A549 (cell line): ENCODE results near the gene ANXA5. TPM values are rescaled to one million over a fixed set of nuclear protein-coding genes. Genes with fewer than 3 reads are reported as not detected.

Source experiments
- ATAC-seq, 2 experiments: fragments of 200-7000 bp in 1 of 2; fragments of >200 bp in 1 of 2; cut with Nextera tagmentation in 1 of 2; cut with Tn5 transposase in 1 of 2; 3 replicates each; pipeline versions ENCODE4 v1.8.0 to v1.9.1; 2018 to 2020; ENCODE audit warnings: mild to moderate bottlenecking in 1 of 2, moderate library complexity in 1 of 2
- CTCF ChIA-PET: fragments of 300-600 bp; sonication (Branson Sonifier 250); formaldehyde crosslinking; extraction: SDS; loops from one replicate; lab custom pipeline; 2021; ENCODE audit warnings: antibody characterized with exemption, inconsistent platforms; lab: Yijun Ruan, JAX
- POLR2A ChIA-PET: fragments of 350-600 bp; formaldehyde crosslinking; extraction: SDS; loops from one replicate; lab custom pipeline; 2021; ENCODE audit warnings: antibody characterized with exemption, inconsistent platforms; lab: Yijun Ruan, JAX
- DNase-seq, 2 experiments: peaks; one replicate each; pipeline versions ENCODE4 v3.0.0 to v3.0.0-alpha.2; 2011 to 2016; ENCODE audit warnings: low read depth in 1 of 2, low spot score in 1 of 2
- FAIRE-seq: peaks from 2 replicates; lab custom pipeline; 2011; peaks lifted over from hg19 to GRCh38; lab: Jason Lieb, UNC
- H3K27ac ChIP-seq, 2 experiments: fragments of >200 bp; sonication (Bioruptor Twin); formaldehyde crosslinking; 3 replicates each; pipeline ENCODE4 v1.5.1; 2016 to 2017
- H3K4me1 ChIP-seq: fragments of >200 bp; sonication (Bioruptor Twin); formaldehyde crosslinking; 3 replicates; pipeline ENCODE4 v1.6.1; 2016
- H3K4me2 ChIP-seq: fragments of >200 bp; sonication (Bioruptor Twin); formaldehyde crosslinking; 3 replicates; pipeline ENCODE4 v1.6.1; 2016
- H3K4me3 ChIP-seq: fragments of >200 bp; sonication (Bioruptor Twin); formaldehyde crosslinking; 3 replicates; pipeline ENCODE4 v1.5.1; 2016
- H3K9me3 ChIP-seq: fragments of >200 bp; sonication (Bioruptor Twin); formaldehyde crosslinking; 3 replicates; pipeline ENCODE4 v1.6.1; 2016
- BHLHE40 ChIP-seq: IDR thresholded peaks from 2 replicates; pipeline ENCODE4 v1.6.1; 2012; ENCODE audit warnings: low read depth, low read length, inconsistent platforms
- CEBPB ChIP-seq, 2 experiments: fragments of >200 bp in 1 of 2; sonication (Bioruptor Twin) in 1 of 2; formaldehyde crosslinking in 1 of 2; IDR thresholded peaks; 2 replicates each; pipeline ENCODE4 v1.6.1; 2012 to 2016
- CHD2 ChIP-seq: fragments of 150-350 bp; IDR thresholded peaks from 2 replicates; pipeline ENCODE4 v1.6.1; 2014; ENCODE audit warnings: low read length; ENCODE audit not compliant: partially characterized antibody
- CHD4 ChIP-seq: fragments of 200-600 bp; sonication (generic); IDR thresholded peaks from 2 replicates; pipeline ENCODE4 v1.6.1; 2016; ENCODE audit warnings: antibody characterized with exemption, mild to moderate bottlenecking, borderline replicate concordance
- ESRRA ChIP-seq: fragments of 150-350 bp; IDR thresholded peaks from 2 replicates; pipeline ENCODE4 v1.6.1; 2014; ENCODE audit warnings: mild to moderate bottlenecking, low read length, borderline replicate concordance
- FOSB ChIP-seq: fragments of 250-450 bp; sonication (Bioruptor Pico); IDR thresholded peaks from 2 replicates; pipeline ENCODE4 v1.5.0; 2020; ENCODE audit warnings: mild to moderate bottlenecking, moderate library complexity
- FOSL2 ChIP-seq, 2 experiments: fragments of 450-650 bp in 1 of 2; fragments of >200 bp in 1 of 2; sonication (Bioruptor Twin) in 1 of 2; formaldehyde crosslinking; IDR thresholded peaks; 2 replicates each; pipeline versions ENCODE4 v1.5.0 to v1.6.1; 2016 to 2020; ENCODE audit warnings: mild to moderate bottlenecking in 1 of 2, moderate library complexity in 1 of 2
- FOXS1 ChIP-seq: fragments of 250-450 bp; sonication (Bioruptor Pico); IDR thresholded peaks from 2 replicates; pipeline ENCODE4 v1.5.0; 2020; ENCODE audit warnings: mild to moderate bottlenecking, moderate library complexity
- HEYL ChIP-seq: fragments of 250-450 bp; sonication (Bioruptor Pico); IDR thresholded peaks from 2 replicates; pipeline ENCODE4 v1.8.0; 2021; ENCODE audit warnings: mild to moderate bottlenecking, moderate library complexity
- HOXA7 ChIP-seq: fragments of 250-450 bp; sonication (Bioruptor Pico); IDR thresholded peaks from 2 replicates; pipeline ENCODE4 v1.5.0; 2020; ENCODE audit warnings: mild to moderate bottlenecking, moderate library complexity
- HOXB5 ChIP-seq: fragments of 250-450 bp; sonication (Bioruptor Pico); IDR thresholded peaks from 2 replicates; pipeline ENCODE4 v1.5.0; 2020; ENCODE audit warnings: mild to moderate bottlenecking, moderate library complexity
- KDM5A ChIP-seq: fragments of 200-600 bp; sonication (generic); IDR thresholded peaks from 2 replicates; pipeline ENCODE4 v1.6.1; 2016; ENCODE audit warnings: antibody characterized with exemption, mild to moderate bottlenecking
- MYC ChIP-seq: IDR thresholded peaks from 2 replicates; pipeline ENCODE4 v1.6.1; 2012; ENCODE audit warnings: mild to moderate bottlenecking, inconsistent platforms, low read length, improper control_type of control experiment, borderline replicate concordance
- NFE2L2 ChIP-seq: fragments of 150-350 bp; conservative IDR thresholded peaks from 2 replicates; pipeline ENCODE4 v1.6.1; 2014; ENCODE audit warnings: low read length
- NR3C1 ChIP-seq: fragments of >200 bp; sonication (Bioruptor Twin); formaldehyde crosslinking; IDR thresholded peaks from 3 replicates; pipeline ENCODE4 v1.6.1; 2017
- RAD21 ChIP-seq, 2 experiments: fragments of >200 bp in 1 of 2; sonication (Bioruptor Twin) in 1 of 2; formaldehyde crosslinking in 1 of 2; IDR thresholded peaks in 1 of 2; conservative IDR thresholded peaks in 1 of 2; 2 replicates in 1 of 2; 3 replicates in 1 of 2; pipeline ENCODE4 v1.6.1; 2012 to 2018; ENCODE audit warnings: inconsistent platforms in 1 of 2
- RCOR1 ChIP-seq: fragments of 150-350 bp; IDR thresholded peaks from 2 replicates; pipeline ENCODE4 v1.6.1; 2014; ENCODE audit warnings: antibody characterized with exemption, low read length, low read depth
- SMC3 ChIP-seq: fragments of >200 bp; sonication (Bioruptor Twin); formaldehyde crosslinking; IDR thresholded peaks from 3 replicates; pipeline ENCODE4 v1.6.1; 2018; ENCODE audit warnings: inconsistent platforms
- SREBF2 ChIP-seq: fragments of 450-650 bp; IDR thresholded peaks from 2 replicates; pipeline ENCODE4 v1.6.1; 2014; ENCODE audit warnings: mild to moderate bottlenecking, moderate library complexity
- TFCP2L1 ChIP-seq: fragments of 250-450 bp; sonication (Bioruptor Pico); IDR thresholded peaks from 2 replicates; pipeline ENCODE4 v1.5.0; 2021; ENCODE audit warnings: mild to moderate bottlenecking
- TP53 ChIP-seq: fragments of 250-450 bp; sonication (Bioruptor Pico); IDR thresholded peaks from 2 replicates; pipeline ENCODE4 v1.5.0; 2021; ENCODE audit warnings: mild to moderate bottlenecking, moderate library complexity
- ZNF302 ChIP-seq: fragments of 250-450 bp; sonication (Bioruptor Pico); IDR thresholded peaks from 2 replicates; pipeline ENCODE4 v1.9.0; 2021; ENCODE audit warnings: inconsistent platforms, mild to moderate bottlenecking, moderate library complexity
- ZSCAN20 ChIP-seq: fragments of 250-450 bp; sonication (Bioruptor Pico); IDR thresholded peaks from 2 replicates; pipeline ENCODE4 v1.8.0; 2022; ENCODE audit warnings: mild to moderate bottlenecking, moderate library complexity
- WGBS: methylation state at CpG from one replicate; pipeline ENCODE4 v1.1.6; 2017; ENCODE audit errors: missing lambda C conversion rate; 5-methylcytosine and 5-hydroxymethylcytosine counted together
- polyA plus RNA-seq, 4 experiments: library from polyadenylated mRNA; depleted of rRNA in 3 of 4; stranded (reverse); fragments of >200 nt; fragmentation: RNase III in 1 of 4; extraction: RNeasy Plus Mini Kit Qiagen cat#74134 plus additional on column Dnase treatment in 1 of 4; gene quantifications; 2 replicates in 3 of 4; 3 replicates in 1 of 4; pipeline ENCODE4 v1.2.3, GENCODE V29; 2011 to 2017
- TF ChIP-seq, protein P1 (sequence below): IDR thresholded peaks from 2 replicates; pipeline ENCODE4 v1.6.1; 2012; ENCODE audit warnings: low read depth, borderline replicate concordance
- TF ChIP-seq, protein P2 (sequence below): IDR thresholded peaks from 2 replicates; pipeline ENCODE4 v1.6.1; 2012
- TF ChIP-seq, protein P3 (sequence below): fragments of 250-450 bp; sonication (Bioruptor Pico); IDR thresholded peaks from 2 replicates; pipeline ENCODE4 v1.5.0; 2020; ENCODE audit warnings: low read depth, mild to moderate bottlenecking, moderate library complexity
- TF ChIP-seq, protein P4 (sequence below): IDR thresholded peaks from 2 replicates; pipeline ENCODE4 v1.6.1; 2012
- TF ChIP-seq, protein P5 (sequence below): fragments of 150-350 bp; IDR thresholded peaks from 2 replicates; pipeline ENCODE4 v1.6.1; 2014; ENCODE audit warnings: low read depth, mild to moderate bottlenecking, low read length
- TF ChIP-seq, protein P6 (sequence below): fragments of >200 bp; sonication (Bioruptor Twin); formaldehyde crosslinking; IDR thresholded peaks from 3 replicates; pipeline ENCODE4 v1.6.1; 2016
- TF ChIP-seq, protein P7 (sequence below): fragments of 250-450 bp; sonication (Bioruptor Pico); IDR thresholded peaks from 2 replicates; pipeline ENCODE4 v1.5.0; 2021; ENCODE audit warnings: mild to moderate bottlenecking, moderate library complexity, borderline replicate concordance

Gene ANXA5
- polyA plus RNA-seq, 2 of the 4 experiments (the other 2 are of a cell fraction), result 356 to 441 TPM

DNA sequence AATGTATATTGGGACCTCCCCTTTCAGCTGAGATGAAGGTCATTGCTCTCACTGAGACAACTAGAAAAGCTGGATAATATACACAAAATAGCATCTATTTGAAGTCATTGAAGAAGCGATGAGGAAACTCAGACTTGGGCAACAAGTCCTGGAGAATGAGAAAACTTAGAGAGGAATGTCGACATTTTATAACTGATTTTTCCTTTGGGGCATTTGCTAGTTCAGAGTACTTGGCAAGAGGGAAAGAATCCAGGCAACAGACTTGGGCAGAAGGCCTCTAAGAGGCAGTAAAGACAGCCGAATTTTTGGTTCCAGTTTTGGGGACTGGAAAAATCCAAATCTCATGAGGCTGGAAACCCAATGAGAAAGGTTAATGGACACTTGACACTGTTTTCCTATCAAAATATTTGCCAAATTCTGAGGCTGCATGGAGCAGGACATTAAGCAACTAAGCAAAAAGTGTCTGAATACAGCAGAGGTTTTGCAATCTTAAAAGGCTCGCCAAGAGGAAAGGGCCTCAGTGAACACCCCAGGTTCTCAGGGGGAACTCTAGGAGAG lies 21.0 kb upstream of the ANXA5 start:
- ChIA-PET POLR2A (no interaction called here), CTCF (no interaction called here)
- H3K27ac ChIP-seq, result no peak overlapping the region
- DNase-seq, result no peak
- no peak for ATAC-seq
- no peak overlapping the region for H3K4me3 ChIP-seq
- H3K4me1 ChIP-seq, result 0 out of 3 replicates have a peak, but pooled peaks cover 10% of the 10 kb centered on the region
- H3K9me3 ChIP-seq, result no peaks in the 10 kb centered on the region
- 41% methylated on average over 4 of the region's 4 CpGs for WGBS
- no peak overlapping the region for H3K4me2 ChIP-seq
- FAIRE-seq, result no peak
- TF ChIP-seq FOSL2 (IDR thresholded peaks at IDR 0.05), result no peak
- TF ChIP-seq FOSL2 (CRISPR knock-in tag; IDR thresholded peaks at IDR 0.05), result no peak
- TF ChIP-seq, protein P1, sequence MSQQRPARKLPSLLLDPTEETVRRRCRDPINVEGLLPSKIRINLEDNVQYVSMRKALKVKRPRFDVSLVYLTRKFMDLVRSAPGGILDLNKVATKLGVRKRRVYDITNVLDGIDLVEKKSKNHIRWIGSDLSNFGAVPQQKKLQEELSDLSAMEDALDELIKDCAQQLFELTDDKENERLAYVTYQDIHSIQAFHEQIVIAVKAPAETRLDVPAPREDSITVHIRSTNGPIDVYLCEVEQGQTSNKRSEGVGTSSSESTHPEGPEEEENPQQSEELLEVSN, result no peak
- TF ChIP-seq TP53 (CRISPR knock-in tag), result no peak
- TF ChIP-seq CHD4, result no peak
- no peak for TF ChIP-seq ESRRA
- no peak for TF ChIP-seq ZSCAN20
- TF ChIP-seq TFCP2L1 (CRISPR knock-in tag), result no peak
- no peak for TF ChIP-seq SREBF2
- TF ChIP-seq CEBPB (IDR thresholded peaks at IDR 0.05), result no peak
- TF ChIP-seq CHD2, result no peak
- TF ChIP-seq, protein P2, sequence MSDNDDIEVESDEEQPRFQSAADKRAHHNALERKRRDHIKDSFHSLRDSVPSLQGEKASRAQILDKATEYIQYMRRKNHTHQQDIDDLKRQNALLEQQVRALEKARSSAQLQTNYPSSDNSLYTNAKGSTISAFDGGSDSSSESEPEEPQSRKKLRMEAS, result no peak
- TF ChIP-seq MYC, result no peak
- TF ChIP-seq HEYL (CRISPR knock-in tag), result no peak
- TF ChIP-seq NR3C1, result no peak
- no peak for TF ChIP-seq BHLHE40
- TF ChIP-seq SMC3, result no peak

DNA sequence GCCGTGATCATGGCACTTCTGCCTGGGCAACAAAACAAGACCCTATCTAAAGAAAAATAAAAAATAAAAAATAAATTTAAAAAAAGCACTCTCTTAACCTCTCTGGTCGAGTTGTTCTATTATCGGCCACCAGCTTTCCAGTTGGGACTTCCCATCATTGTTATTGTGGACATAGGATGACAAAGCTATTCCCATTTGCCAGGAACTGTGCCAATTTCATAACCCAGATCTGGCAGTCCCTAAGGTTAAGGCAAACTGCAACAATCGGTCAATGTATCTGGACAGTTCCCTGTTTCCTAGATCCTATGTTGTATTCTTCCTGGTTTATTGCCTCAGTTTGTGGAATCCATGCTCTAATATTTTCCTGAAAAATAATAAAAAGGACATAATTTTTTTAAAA lies 17.8 kb upstream of the ANXA5 start:
- H3K27ac ChIP-seq, result no peak overlapping the region; a peak in 1 of 6 replicates
- no peaks in the 10 kb centered on the region for H3K9me3 ChIP-seq
- ATAC-seq, result no peak
- CTCF ChIA-PET, result interaction anchor here (1.2 kb wide), 1 partner anchor 17 kb away, joined by 4 read pairs; no protein-coding TSS in a partner anchor
- FAIRE-seq, result no peak
- H3K4me1 ChIP-seq, result peaks cover 30% of the 10 kb centered on the region
- WGBS, result 63% methylated on average over 4 of the region's 4 CpGs
- DNase-seq, result no peak
- no peak overlapping the region for H3K4me2 ChIP-seq
- no peak overlapping the region for H3K4me3 ChIP-seq
- POLR2A ChIA-PET, result interaction anchor here (1.4 kb wide), 1 partner anchor 18 kb away, joined by 5 read pairs; the partner anchor contains the start of gene ANXA5
- no peak for TF ChIP-seq MYC
- TF ChIP-seq BHLHE40, result no peak
- TF ChIP-seq, protein P3, sequence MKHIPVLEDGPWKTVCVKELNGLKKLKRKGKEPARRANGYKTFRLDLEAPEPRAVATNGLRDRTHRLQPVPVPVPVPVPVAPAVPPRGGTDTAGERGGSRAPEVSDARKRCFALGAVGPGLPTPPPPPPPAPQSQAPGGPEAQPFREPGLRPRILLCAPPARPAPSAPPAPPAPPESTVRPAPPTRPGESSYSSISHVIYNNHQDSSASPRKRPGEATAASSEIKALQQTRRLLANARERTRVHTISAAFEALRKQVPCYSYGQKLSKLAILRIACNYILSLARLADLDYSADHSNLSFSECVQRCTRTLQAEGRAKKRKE (CRISPR knock-in tag), result no peak
- TF ChIP-seq, protein P2, result no peak
- TF ChIP-seq, protein P4, sequence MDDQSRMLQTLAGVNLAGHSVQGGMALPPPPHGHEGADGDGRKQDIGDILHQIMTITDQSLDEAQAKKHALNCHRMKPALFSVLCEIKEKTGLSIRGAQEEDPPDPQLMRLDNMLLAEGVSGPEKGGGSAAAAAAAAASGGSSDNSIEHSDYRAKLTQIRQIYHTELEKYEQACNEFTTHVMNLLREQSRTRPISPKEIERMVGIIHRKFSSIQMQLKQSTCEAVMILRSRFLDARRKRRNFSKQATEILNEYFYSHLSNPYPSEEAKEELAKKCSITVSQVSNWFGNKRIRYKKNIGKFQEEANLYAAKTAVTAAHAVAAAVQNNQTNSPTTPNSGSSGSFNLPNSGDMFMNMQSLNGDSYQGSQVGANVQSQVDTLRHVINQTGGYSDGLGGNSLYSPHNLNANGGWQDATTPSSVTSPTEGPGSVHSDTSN, result no peak
- TF ChIP-seq, protein P5, sequence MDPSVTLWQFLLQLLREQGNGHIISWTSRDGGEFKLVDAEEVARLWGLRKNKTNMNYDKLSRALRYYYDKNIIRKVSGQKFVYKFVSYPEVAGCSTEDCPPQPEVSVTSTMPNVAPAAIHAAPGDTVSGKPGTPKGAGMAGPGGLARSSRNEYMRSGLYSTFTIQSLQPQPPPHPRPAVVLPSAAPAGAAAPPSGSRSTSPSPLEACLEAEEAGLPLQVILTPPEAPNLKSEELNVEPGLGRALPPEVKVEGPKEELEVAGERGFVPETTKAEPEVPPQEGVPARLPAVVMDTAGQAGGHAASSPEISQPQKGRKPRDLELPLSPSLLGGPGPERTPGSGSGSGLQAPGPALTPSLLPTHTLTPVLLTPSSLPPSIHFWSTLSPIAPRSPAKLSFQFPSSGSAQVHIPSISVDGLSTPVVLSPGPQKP, result no peak
- no peak for TF ChIP-seq ZNF302 (CRISPR knock-in tag)
- TF ChIP-seq HOXA7 (CRISPR knock-in tag), result no peak
- TF ChIP-seq, protein P6, sequence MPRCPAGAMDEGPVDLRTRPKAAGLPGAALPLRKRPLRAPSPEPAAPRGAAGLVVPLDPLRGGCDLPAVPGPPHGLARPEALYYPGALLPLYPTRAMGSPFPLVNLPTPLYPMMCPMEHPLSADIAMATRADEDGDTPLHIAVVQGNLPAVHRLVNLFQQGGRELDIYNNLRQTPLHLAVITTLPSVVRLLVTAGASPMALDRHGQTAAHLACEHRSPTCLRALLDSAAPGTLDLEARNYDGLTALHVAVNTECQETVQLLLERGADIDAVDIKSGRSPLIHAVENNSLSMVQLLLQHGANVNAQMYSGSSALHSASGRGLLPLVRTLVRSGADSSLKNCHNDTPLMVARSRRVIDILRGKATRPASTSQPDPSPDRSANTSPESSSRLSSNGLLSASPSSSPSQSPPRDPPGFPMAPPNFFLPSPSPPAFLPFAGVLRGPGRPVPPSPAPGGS, result no peak
- no peak for TF ChIP-seq FOSL2 (IDR thresholded peaks at IDR 0.05)
- no peak for TF ChIP-seq FOSL2 (CRISPR knock-in tag; IDR thresholded peaks at IDR 0.05)
- TF ChIP-seq RCOR1, result no peak
- TF ChIP-seq, protein P7, sequence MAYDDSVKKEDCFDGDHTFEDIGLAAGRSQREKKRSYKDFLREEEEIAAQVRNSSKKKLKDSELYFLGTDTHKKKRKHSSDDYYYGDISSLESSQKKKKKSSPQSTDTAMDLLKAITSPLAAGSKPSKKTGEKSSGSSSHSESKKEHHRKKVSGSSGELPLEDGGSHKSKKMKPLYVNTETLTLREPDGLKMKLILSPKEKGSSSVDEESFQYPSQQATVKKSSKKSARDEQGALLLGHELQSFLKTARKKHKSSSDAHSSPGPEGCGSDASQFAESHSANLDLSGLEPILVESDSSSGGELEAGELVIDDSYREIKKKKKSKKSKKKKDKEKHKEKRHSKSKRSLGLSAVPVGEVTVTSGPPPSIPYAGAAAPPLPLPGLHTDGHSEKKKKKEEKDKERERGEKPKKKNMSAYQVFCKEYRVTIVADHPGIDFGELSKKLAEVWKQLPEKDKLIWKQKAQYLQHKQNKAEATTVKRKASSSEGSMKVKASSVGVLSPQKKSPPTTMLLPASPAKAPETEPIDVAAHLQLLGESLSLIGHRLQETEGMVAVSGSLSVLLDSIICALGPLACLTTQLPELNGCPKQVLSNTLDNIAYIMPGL, result no peak
- no peak for TF ChIP-seq HOXB5
- no peak for TF ChIP-seq FOXS1 (CRISPR knock-in tag)
- TF ChIP-seq KDM5A, result no peak
- no peak for TF ChIP-seq NFE2L2
- TF ChIP-seq RAD21 (conservative IDR thresholded peaks at IDR 0.05 in 1 of 2, IDR thresholded peaks at IDR 0.05 in 1 of 2), result no peak
- TF ChIP-seq FOSB, result no peak
